G401 (cell line): ENCODE data around the gene PRICKLE2. TPM values are rescaled to one million over a fixed set of nuclear protein-coding genes. Genes with fewer than 3 reads are reported as not detected.

ENCODE experiments used
- DNase-seq: peaks from one replicate; pipeline ENCODE4 v3.0.0-alpha.2; 2015; ENCODE audit warnings: low spot score
- in situ Hi-C: cut with HindIII; loops from 2 replicates; pipeline ENCODE4 v1.10.0; 2016; ENCODE audit warnings: low sequenced_read_pairs, mixed read lengths
- total RNA-seq: library from RNA; depleted of rRNA; stranded (reverse); fragments of >200 nt; shearing (Covaris generic); gene quantifications from 2 replicates; pipeline ENCODE4 v1.2.3, GENCODE V29; 2014

The PRICKLE2 gene
- total RNA-seq, 1 experiment from 2014 or later = 0.31 TPM

- in situ Hi-C loops = no loop called here
- no peak for DNase-seq
Observed at GRCh38 chr3:64117483-64117882, 107.8 kb downstream of the PRICKLE2 start.

GRCh38 chr3:64114651-64115050, 110.6 kb downstream of the PRICKLE2 start:
- in situ Hi-C loops = no loop called here
- DNase-seq = no peak

- in situ Hi-C loops = no loop called here
- no peak for DNase-seq
Observed at GRCh38 chr3:64111872-64112271, 113.4 kb downstream of the PRICKLE2 start.

DNA sequence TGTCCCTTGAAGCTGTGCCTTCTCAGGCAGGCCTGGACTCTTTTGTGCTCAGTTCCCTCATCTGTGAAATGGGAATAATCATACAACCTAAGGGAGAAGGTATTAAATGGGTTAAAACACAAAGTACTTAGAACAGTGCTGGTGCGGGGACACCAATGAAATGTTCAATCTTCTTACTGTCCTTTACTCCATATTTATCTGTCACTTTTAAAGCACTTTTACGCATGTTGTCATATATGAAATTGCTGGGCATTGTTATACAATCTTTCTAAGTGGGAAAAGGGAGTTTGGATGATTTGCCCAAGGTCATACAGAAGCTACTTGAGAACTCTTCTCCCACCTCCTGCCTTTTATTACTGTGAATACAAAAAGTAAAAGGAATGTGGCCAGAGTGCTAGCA, 114.2 kb downstream of the PRICKLE2 start:
- no peak for DNase-seq
- in situ Hi-C loops = no loop called here

DNA sequence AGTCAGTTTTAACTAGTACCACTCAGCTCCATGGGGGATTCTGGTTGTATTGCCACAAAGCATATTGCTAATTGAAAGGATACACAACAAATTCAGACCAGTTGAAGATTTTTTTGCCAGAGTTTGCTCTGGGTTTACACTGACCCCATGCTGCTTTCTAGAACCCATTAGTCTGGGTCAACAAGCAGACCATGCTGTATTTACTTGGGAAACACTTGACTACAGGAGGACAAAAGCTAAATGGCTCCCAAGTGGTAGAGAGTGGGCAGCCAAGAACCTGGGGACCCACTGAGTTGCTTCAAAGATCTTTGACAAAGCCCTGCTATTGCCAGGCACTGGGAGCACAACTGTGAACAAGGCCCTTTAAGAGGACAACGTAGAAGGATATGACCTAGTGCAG, 115.2 kb downstream of the PRICKLE2 start:
- DNase-seq = peak; percentile 15
- in situ Hi-C loops = no loop called here

DNA sequence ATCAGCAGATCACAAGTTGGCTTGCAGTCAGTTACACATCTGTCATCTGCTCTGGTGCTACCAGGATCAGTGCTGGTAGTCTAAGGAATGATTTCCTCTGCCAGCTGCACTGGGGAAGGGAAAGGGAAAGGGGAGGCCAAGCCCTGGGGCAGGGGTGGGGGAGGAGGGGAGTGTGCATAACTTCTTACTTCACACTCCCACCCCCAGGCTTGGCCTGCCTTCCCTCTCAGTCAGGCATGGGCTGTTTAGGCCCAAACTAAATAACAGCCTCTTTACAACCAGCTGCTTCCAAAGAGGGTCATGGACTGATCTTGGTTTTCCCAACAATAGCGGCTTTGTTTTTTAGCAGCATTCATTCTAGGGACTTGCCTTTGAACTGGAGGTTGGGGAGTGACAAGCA, 115.8 kb downstream of the PRICKLE2 start:
- in situ Hi-C loops = no loop called here
- peak; percentile 5 for DNase-seq

DNA sequence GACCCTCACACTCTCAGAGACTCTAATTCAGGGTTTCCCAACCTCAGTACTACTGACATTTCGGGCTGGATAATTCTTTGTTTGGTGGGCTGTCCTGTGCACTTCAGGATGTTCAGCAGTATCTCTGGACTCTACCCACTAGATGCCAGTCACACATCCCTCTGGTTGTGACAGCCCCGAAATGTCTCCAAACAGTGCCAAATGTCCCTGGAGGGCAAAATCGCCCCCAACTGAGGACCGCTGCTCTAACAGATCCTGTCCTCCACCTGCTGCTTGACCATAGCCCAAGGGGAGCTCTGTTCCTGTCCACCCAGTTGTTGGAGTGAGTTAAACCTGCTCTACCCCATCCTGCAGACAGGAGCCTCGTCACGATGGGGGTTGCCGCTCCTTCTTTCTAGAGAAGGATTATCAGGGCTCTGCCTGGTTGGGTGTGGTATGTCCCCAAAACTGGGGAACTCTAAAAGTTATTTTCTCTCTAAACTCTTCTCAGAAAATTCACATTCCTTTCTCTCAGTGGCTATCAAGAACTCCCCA, 116.4 kb downstream of the PRICKLE2 start:
- no peak for DNase-seq

GRCh38 chr3:64108231-64108630, 117.0 kb downstream of the PRICKLE2 start:
- DNase-seq = no peak
- in situ Hi-C loops = no loop called here

More for the DNA sequence above, 116.4 kb downstream of the PRICKLE2 start:
- in situ Hi-C loops = no loop called here

GRCh38 chr3:64107190-64107589, 118.1 kb downstream of the PRICKLE2 start:
- in situ Hi-C loops = no loop called here

DNA sequence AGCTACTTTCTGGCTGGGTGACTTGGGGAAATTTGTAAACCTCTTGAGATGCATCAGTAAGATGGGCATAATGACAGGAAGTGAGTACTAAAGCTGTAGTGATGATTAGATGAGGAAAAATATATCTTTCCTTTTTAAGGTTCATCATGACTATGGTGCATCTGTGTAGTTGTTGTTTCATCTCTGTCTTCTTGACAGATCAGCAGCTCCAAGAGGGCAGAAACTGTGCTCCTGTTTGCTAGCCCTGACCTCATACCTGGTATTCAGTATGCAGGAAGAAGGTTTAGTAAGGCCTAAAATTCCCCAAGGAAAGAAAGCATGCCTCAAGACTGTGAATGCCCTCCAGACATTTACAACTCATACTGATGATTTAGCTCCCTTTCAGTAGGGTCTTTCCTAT, 119.5 kb downstream of the PRICKLE2 start:
- DNase-seq = no peak
- in situ Hi-C loops = no loop called here

More at GRCh38 chr3:64107190-64107589, 118.1 kb downstream of the PRICKLE2 start:
- no peak for DNase-seq

DNA sequence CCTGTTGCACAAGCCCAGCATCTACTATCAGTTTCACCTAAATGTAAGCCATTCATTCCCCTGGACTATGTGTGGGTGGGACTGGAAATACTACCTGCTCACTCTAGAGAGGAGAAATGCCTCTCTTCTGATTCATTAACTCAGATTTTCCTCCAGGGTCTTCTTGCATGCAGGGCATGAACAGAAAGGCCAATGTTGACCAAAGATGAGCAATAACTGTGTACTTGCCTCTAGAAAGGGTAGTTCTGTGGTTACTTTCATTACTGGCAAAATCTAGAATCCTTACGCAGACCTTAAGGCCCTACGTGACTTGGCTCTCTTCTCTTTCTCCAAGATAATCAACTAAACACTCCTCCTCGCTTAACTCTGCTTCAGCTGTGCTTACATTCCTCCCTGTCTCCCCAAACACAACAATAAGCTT, 120.6 kb downstream of the PRICKLE2 start:
- in situ Hi-C loops = no loop called here
- DNase-seq = no peak

DNA sequence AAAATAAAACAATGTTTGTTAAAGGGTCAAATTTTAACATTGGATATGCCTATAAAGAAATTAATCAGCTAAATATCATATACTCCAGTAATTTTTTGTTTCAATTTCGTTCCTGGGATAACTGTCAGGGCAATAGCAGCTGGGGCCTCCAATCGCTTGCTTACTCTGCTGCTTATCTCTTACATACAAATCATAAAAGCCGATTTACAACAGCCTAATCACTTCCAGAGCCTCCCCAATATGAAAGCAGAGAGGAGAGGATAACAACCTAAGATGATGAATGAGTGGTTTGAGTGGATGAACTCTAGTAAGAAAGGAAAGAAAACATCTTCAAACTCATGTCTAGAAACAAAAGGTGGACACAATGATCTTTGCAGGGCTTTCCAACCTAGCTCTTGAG, 121.3 kb downstream of the PRICKLE2 start:
- in situ Hi-C loops = no loop called here
- no peak for DNase-seq

DNA sequence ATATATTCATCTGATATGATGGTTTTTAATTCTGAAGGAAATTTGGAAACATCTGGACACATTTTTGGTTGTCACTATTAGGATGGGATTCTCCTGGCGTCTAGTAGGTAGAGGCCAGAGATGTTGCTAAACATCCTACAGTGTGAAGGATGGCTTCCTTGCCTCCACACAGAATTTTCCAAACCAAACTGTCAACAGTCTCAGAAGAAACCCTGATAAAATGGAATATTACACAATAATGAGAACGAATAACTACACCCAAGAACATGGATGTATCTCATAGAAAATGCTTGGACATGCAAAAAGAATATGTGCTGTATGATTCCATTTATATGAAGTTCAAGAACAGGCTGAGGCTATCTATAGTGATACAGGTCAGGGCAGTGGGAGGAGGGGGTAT, 122.1 kb downstream of the PRICKLE2 start:
- no peak for DNase-seq
- in situ Hi-C loops = no loop called here

- DNase-seq = no peak
- in situ Hi-C loops = no loop called here
Observed at GRCh38 chr3:64102147-64102546, 123.1 kb downstream of the PRICKLE2 start.

- no peak for DNase-seq
- in situ Hi-C loops = no loop called here
Observed at GRCh38 chr3:64099316-64099715, 126.0 kb downstream of the PRICKLE2 start.

DNA sequence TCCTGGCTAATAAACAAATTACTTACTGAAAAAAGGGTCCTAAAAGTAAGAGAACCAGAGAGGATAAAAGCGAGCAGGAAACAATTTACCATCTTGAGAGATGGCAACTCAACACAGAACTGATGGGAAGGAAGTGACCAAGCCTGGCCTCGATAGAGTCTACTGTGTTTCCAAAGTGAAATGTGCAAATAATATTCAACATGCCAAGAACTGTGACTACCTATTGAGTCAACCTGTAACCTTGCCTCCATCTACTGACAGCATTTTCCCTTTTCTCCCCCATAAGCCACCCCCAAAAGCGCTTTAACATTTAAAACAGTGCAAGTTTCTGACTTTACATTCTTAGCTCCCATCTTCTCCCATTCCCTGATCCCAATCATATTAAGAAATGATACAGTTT, 126.6 kb downstream of the PRICKLE2 start:
- DNase-seq = no peak
- in situ Hi-C loops = no loop called here

DNA sequence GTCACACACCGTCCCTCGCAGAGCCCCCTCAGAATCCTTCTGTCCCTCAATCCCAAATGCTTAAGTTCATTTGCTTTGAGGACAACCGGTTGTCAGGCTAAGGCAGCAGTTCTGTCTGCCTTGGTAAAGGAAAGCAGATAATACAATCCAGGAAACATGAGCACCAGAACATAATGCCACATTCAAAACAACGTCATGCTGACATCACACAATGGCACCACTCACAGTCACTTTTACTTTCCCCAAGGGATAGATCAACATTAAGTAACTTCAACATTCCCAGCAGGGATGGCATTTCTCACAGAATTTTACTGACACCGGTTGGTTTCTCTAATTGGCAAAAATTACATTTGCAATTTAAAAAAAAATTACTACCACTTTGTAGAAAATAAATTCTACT, 127.3 kb downstream of the PRICKLE2 start:
- in situ Hi-C loops = no loop called here
- no peak for DNase-seq

DNA sequence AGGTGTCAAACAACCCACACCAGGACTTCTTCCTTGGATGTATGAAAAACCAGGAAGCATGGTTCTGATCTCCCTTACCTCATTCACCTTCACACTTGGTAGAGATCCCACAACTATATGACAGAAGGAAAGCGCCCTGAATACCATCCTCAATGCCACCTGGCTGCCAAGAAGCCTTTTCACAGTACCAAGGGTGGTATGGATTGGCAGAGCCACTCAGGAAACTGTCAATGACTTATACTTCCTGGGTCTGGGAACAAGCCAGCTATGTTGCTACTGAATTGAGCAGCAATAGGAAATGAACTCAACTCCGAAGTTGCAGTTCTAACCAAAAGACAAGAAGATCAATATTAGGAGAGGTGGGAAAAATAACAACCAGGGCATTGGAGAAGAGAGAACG, 129.5 kb downstream of the PRICKLE2 start:
- DNase-seq = no peak
- in situ Hi-C loops = no loop called here

DNA sequence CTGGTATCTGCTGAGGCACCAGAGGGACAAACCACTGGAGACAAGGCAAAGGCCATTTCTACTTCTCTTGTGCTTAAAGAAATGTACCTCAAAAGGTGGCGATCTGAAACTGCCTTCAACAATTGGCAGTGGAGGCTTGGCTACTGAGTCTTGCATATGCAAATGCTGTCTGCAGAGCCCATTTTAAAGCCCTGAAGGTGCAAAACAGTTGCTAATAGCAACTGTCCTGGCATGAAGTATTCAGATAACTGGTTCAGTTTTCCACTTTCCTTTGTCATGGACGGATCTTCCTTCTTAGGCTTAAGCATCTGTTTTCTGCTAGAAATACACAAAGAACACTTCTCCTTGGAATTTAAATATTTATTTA, 130.6 kb downstream of the PRICKLE2 start:
- no peak for DNase-seq
- in situ Hi-C loops = no loop called here

GRCh38 chr3:64093825-64094712, 131.2 kb downstream of the PRICKLE2 start:
- no peak for DNase-seq

DNA sequence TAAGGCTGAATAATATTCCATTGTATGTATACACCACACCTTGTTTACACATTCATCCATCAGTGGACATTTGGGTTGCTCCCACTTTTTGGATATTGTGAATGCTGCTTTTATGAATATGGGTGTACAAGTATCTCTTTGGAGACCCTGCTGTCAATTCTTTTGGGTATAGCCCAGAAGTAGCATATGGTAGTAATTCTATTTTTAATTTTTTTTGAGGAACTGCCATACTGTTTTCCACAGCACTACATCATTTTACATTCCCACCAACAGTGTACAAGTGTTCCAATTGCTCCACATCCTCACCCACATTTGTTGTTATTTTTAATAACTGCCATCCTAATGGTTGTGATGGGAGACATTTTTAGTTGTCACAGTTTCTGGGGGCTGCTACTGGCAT, 132.1 kb downstream of the PRICKLE2 start:
- DNase-seq = no peak
- in situ Hi-C loops = no loop called here

More at GRCh38 chr3:64093825-64094712, 131.2 kb downstream of the PRICKLE2 start:
- in situ Hi-C loops = no loop called here
